IMR-90 (cell line): ENCODE data around the gene MARCHF2.
"Not testable (repeated sequence)": the region's sequence is repeated elsewhere in the genome, so short reads cannot be mapped to it uniquely, and the experiment has no call there.

Source experiments
- CTCF ChIP-seq: conservative IDR thresholded peaks from 2 replicates; pipeline ENCODE4 v1.5.1; 2012; ENCODE audit warnings: mild to moderate bottlenecking, low read depth, low read length, improper control_type of control experiment
- FOS ChIP-seq: fragments of 150-350 bp; IDR thresholded peaks from 2 replicates; pipeline ENCODE4 v1.6.1; 2016; ENCODE audit warnings: low read depth, low read length

- not testable (repeated sequence) for TF ChIP-seq FOS, CTCF
Observed at GRCh38 chr19:8376373-8376974, 36.6 kb upstream of the MARCHF2 start.
